Neural progenitor cell (in vitro differentiated cells): ENCODE results near the gene TNFRSF13B.

ENCODE experiments used
- CTCF ChIP-seq: fragments of 200-600 bp; sonication (generic); IDR thresholded peaks from 2 replicates; pipeline ENCODE4 v1.5.1; 2017; ENCODE audit warnings: antibody characterized with exemption, mild to moderate bottlenecking
- EZH2 ChIP-seq: fragments of 200-600 bp; sonication (generic); IDR thresholded peaks from 2 replicates; pipeline ENCODE4 v1.6.1; 2017; ENCODE audit warnings: antibody characterized with exemption, mild to moderate bottlenecking, moderate library complexity

- no peak for TF ChIP-seq EZH2
- no peak for TF ChIP-seq CTCF
Measured at GRCh38 chr17:17001076-17001777, 29.3 kb upstream of the TNFRSF13B start.
